ENCODE results near the gene AMELX. TPM values are rescaled to one million over a fixed set of nuclear protein-coding genes. Genes with fewer than 3 reads are reported as not detected.

AMELX gene
- total and polyA plus RNA-seq, 2 donors from 2014 or later: not detected

DNA sequence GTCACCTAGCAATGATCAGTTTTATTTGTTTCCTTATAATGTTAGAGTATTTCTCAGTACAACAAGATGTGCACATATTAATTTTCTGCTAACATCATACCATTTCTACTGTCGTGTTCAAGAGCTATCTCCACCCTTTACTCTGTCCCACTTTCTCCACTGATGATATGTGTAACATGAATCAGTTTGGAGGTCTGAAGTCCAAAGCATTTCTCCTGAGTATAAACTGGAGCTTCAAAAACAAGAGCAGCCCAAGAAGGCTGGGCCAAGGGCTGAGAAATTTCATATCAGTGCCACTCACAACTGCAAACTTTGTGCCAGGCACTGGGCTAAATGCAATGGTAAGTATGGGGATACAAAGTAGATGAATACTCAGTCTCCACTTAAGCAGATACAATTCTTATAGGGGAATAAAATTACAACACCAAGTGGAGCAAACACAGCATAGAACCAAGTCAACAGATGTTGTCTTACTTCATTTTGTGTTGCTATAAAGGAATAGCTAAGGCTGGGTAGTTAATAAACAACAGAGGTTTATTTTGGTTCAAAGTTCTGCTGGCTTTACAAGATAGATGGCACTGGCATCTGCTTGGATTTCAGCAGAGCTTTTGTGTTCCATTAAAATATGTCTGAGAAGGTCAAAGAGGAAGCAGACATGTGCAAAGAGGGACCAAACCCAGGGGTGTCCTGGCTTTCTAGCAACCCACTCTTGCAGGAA lies 44.2 kb downstream of the AMELX start:
- Histone ChIP-seq H3K27ac (ENCODE audit: low read depth in 2 of 2, low read length in 2 of 2) (no peak overlapping the region), H3K27me3 (ENCODE audit: control insufficient read depth, insufficient read depth, low read length) (no peaks in the 10 kb centered on the region), H3K4me3 (ENCODE audit: low read length in 3 of 3) (no peak overlapping the region), H3K9ac (ENCODE audit: low read length in 3 of 3) (no peak overlapping the region), H3K4me1 (ENCODE audit: control insufficient read depth in 2 of 3, insufficient read depth in 2 of 3, low read depth in 1 of 3, low read length in 3 of 3) (no peaks in the 10 kb centered on the region), H3K9me3 (ENCODE audit: control insufficient read depth in 2 of 3, insufficient read depth in 1 of 3, low read length in 3 of 3) (no peaks in the 10 kb centered on the region), H3K36me3 (ENCODE audit: control insufficient read depth in 2 of 3, insufficient read depth in 3 of 3, low read length in 3 of 3) (no peaks in the 10 kb centered on the region)
- no peak for DNase-seq
- FAIRE-seq: no peak
- TF ChIP-seq, protein P1, sequence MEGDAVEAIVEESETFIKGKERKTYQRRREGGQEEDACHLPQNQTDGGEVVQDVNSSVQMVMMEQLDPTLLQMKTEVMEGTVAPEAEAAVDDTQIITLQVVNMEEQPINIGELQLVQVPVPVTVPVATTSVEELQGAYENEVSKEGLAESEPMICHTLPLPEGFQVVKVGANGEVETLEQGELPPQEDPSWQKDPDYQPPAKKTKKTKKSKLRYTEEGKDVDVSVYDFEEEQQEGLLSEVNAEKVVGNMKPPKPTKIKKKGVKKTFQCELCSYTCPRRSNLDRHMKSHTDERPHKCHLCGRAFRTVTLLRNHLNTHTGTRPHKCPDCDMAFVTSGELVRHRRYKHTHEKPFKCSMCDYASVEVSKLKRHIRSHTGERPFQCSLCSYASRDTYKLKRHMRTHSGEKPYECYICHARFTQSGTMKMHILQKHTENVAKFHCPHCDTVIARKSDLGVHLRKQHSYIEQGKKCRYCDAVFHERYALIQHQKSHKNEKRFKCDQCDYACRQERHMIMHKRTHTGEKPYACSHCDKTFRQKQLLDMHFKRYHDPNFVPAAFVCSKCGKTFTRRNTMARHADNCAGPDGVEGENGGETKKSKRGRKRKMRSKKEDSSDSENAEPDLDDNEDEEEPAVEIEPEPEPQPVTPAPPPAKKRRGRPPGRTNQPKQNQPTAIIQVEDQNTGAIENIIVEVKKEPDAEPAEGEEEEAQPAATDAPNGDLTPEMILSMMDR (IDR thresholded peaks at IDR 0.05; ENCODE audit: borderline replicate concordance, extremely low read depth, insufficient read depth): no peak
- intact Hi-C loops (cut with DNase I): no loop called here

DNA sequence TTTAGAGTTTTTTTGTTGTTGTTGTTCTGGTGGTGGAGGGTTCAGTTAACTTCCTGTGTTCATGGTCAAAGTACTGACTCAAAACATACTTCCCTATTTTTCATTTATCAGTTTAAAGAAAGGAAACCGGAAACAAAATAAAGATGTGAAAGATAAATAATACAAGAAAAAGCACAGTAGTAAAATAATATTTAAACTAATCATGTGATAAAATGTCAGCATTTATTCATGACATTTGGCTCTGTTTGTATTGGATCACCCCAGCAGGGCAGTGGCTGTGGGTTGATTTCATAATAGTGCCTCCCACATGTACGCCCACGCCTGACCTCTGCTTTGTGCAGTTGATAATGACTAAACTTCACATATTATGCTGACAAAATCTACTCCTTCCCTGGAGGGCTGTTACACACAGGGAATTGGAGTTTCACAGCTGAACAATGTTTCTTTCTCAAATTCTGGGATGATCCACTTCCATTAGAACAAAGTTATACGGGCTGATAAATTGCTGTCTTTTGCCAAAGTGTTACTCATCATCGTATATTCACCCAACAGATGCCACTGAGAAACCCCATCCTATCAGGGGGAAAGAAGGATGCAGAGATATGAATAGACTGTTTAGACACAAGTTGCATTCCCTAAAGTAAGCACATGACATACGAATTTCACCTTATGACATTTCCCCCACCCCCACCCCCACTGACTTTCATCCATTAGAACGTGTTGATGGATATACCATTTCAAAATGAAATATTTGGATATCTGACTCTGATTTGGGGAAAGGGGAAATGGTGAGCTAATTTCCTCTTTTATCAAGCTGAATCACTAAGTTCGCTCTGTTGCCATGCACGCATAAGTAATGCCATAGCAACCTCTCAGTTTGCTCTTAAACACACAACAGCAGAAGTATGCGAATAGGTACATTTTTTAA lies 48.3 kb downstream of the AMELX start:
- FAIRE-seq (peak; percentile 98), DNase-seq (peak; percentile 31 to 81 (median 52))
- H3K9me3 ChIP-seq (ENCODE audit: control insufficient read depth in 2 of 3, insufficient read depth in 1 of 3, low read length in 3 of 3): no peaks in the 10 kb centered on the region
- no peaks in the 10 kb centered on the region for H3K4me1 ChIP-seq (ENCODE audit: control insufficient read depth in 2 of 3, insufficient read depth in 2 of 3, low read depth in 1 of 3, low read length in 3 of 3)
- H3K4me3 ChIP-seq (ENCODE audit: low read length in 3 of 3): no peak overlapping the region
- no peaks in the 10 kb centered on the region for H3K36me3 ChIP-seq (ENCODE audit: control insufficient read depth in 2 of 3, insufficient read depth in 3 of 3, low read length in 3 of 3)
- H3K27me3 ChIP-seq (ENCODE audit: control insufficient read depth, insufficient read depth, low read length): no peaks in the 10 kb centered on the region
- TF ChIP-seq, protein P1 (IDR thresholded peaks at IDR 0.05; ENCODE audit: borderline replicate concordance, extremely low read depth, insufficient read depth): no peak
- no peak overlapping the region for H3K9ac ChIP-seq (ENCODE audit: low read length in 3 of 3)
- intact Hi-C loops (cut with DNase I): no loop called here
- peak overlapping the region in 1 of 2 donors; percentile 20 for H3K27ac ChIP-seq (ENCODE audit: low read depth in 2 of 2, low read length in 2 of 2)

DNA sequence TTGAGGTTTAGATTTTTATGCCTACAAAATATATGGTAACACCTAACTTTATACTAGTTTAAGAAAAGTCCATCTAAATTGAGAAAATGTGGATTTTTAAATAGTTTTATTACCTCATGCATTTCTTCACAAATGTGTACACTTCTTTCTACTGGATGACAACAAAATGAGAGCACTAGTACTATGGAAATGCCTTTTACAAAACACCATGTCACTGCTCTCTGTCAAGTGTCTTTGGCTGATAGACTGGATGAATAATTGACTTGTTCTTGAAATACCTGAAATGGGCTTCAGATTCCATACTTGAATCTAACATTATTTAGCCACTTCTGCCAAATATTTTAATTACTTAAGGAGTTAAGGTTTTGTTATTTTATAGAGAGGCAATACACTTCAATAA lies 49.5 kb downstream of the AMELX start:
- Histone ChIP-seq H3K27ac (ENCODE audit: low read depth in 2 of 2, low read length in 2 of 2) (no peak overlapping the region), H3K36me3 (ENCODE audit: control insufficient read depth in 2 of 3, insufficient read depth in 3 of 3, low read length in 3 of 3) (no peaks in the 10 kb centered on the region), H3K27me3 (ENCODE audit: control insufficient read depth, insufficient read depth, low read length) (no peaks in the 10 kb centered on the region), H3K4me3 (ENCODE audit: low read length in 3 of 3) (no peak overlapping the region), H3K4me1 (ENCODE audit: control insufficient read depth in 2 of 3, insufficient read depth in 2 of 3, low read depth in 1 of 3, low read length in 3 of 3) (no peaks in the 10 kb centered on the region), H3K9ac (ENCODE audit: low read length in 3 of 3) (no peak overlapping the region), H3K9me3 (ENCODE audit: control insufficient read depth in 2 of 3, insufficient read depth in 1 of 3, low read length in 3 of 3) (no peaks in the 10 kb centered on the region)
- TF ChIP-seq, protein P1 (IDR thresholded peaks at IDR 0.05; ENCODE audit: borderline replicate concordance, extremely low read depth, insufficient read depth): no peak
- peak; percentile 53 for FAIRE-seq
- no peak for DNase-seq
- intact Hi-C loops (cut with DNase I): no loop called here

Measured in kidney (tissue), 14 donors.